Heart left ventricle (tissue), 13 donors: ENCODE data around the gene GLO1.

Experiments
- CTCF ChIP-seq, 12 donors: fragments of 200-600 bp; sonication (generic) in 4 of 12; IDR thresholded peaks; one replicate each; pipeline versions ENCODE4 v1.5.0 to v1.8.0; 2018 to 2022; ENCODE audit warnings: antibody characterized with exemption in 12 of 12, mild to moderate bottlenecking in 5 of 12
- POLR2A ChIP-seq, 2 donors: fragments of 450-650 bp; IDR thresholded peaks; one replicate each; pipeline ENCODE4 v1.6.1; 2017; ENCODE audit warnings: antibody characterized with exemption in 2 of 2, mild to moderate bottlenecking in 2 of 2, moderate library complexity in 2 of 2
- donor health status: ischemic (EF 13 %, LVEDD 7.1; RV severe dilation, severe dysfunction).
- donor health status: DM: no; HTN: yes; CAD: no.
- donor health status: DM: no; HTN: no; CAD: no.
- donor health status: ischemic (EF 25% LVEDD 6.9; RV normal size, moderate dysfunction).
- donor health status: ischemic (EF 25% LVEDD 5.7; RV mildly dilated, moderate dysfunction).
- donor health status: ischemic (EF 35%, LVEDD 5.7; RV mildly dilated, moderate dysfunction).
- donor health status: nonischemic (EF 11% LVEDD 7.7; RV severe dilation, severe dysfunction).
- donor health status: DM: yes; HTN: yes; CAD: no.
- donor health status: PGD.
- donor health status: ischemic (EF 29% LVEDD 5.4; RV normal size, mild dysfunction).
- donor health status: nonischemic (EF 23%, LVEDD 6.1; RV moderate dilation, normal function).

GRCh38 chr6:38673397-38674165, 29.4 kb downstream of the GLO1 start:
- TF ChIP-seq CTCF (IDR thresholded peaks at IDR 0.05) (no peak), POLR2A (IDR thresholded peaks at IDR 0.05) (no peak)
